CD4-positive, alpha-beta T cell (primary cell): ENCODE data around the gene ISCA2. TPM values are rescaled to one million over a fixed set of nuclear protein-coding genes. Genes with fewer than 3 reads are reported as not detected.

Source experiments
- ATAC-seq: fragments of 200-7000 bp; cut with Tn5 transposase; one replicate; pipeline ENCODE4 v1.10.0; 2022; ENCODE audit warnings: mild to moderate bottlenecking; ENCODE audit not compliant: poor library complexity
- CTCF ChIA-PET: fragments of 350-600 bp; sonication (Branson Sonifier 250); formaldehyde crosslinking; loops from one replicate; lab custom pipeline; 2021; ENCODE audit warnings: antibody characterized with exemption, inconsistent platforms; lab: Charles Lee
- POLR2A ChIA-PET: fragments of 350-600 bp; sonication (Branson Sonifier 250); formaldehyde crosslinking; loops from one replicate; lab custom pipeline; 2021; ENCODE audit warnings: antibody characterized with exemption, inconsistent platforms; lab: Charles Lee
- DNase-seq, 14 experiments: peaks; one replicate each; pipeline ENCODE4 v3.0.0-alpha.2; 2013 to 2020; ENCODE audit warnings: mixed read lengths in 2 of 14
- H3K27ac ChIP-seq, 2 donors: one replicate each; pipeline versions ENCODE4 v1.5.1 to v1.7.0; 2013; ENCODE audit warnings: low read length in 2 of 2, low read depth in 1 of 2, mild to moderate bottlenecking in 1 of 2
- H3K27me3 ChIP-seq, 2 experiments: 1 replicate in 1 of 2; 2 replicates in 1 of 2; pipeline versions ENCODE4 v1.6.1 to v1.7.0; 2013; ENCODE audit warnings: low read length in 2 of 2, control low read depth in 1 of 2, mild to moderate bottlenecking in 1 of 2, moderate library complexity in 1 of 2; ENCODE audit not compliant: insufficient read depth in 2 of 2, control insufficient read depth in 1 of 2
- H3K36me3 ChIP-seq: one replicate; pipeline ENCODE4 v1.6.1; 2013; ENCODE audit warnings: low read length, control low read depth; ENCODE audit not compliant: insufficient read depth
- H3K4me1 ChIP-seq: one replicate; pipeline ENCODE4 v1.6.1; 2013; ENCODE audit warnings: low read length, control low read depth; ENCODE audit not compliant: insufficient read depth
- H3K4me3 ChIP-seq: one replicate; pipeline ENCODE4 v1.5.1; 2013; ENCODE audit warnings: mild to moderate bottlenecking, low read length, moderate library complexity
- H3K9me3 ChIP-seq, 2 experiments: 1 replicate in 1 of 2; 2 replicates in 1 of 2; pipeline versions ENCODE4 v1.6.1 to v1.7.0; 2013; ENCODE audit warnings: low read length in 2 of 2, mild to moderate bottlenecking in 2 of 2, control low read depth in 1 of 2, moderate library complexity in 1 of 2; ENCODE audit not compliant: control insufficient read depth in 1 of 2, insufficient read depth in 1 of 2
- H3K27ac Mint-ChIP-seq: one replicate; pipeline ENCODE4 v1.8.0; 2020; ENCODE audit warnings: mixed read lengths
- H3K27me3 Mint-ChIP-seq: one replicate; pipeline ENCODE4 v1.8.0; 2021; ENCODE audit warnings: mixed read lengths
- H3K36me3 Mint-ChIP-seq: one replicate; pipeline ENCODE4 v1.8.0; 2021; ENCODE audit warnings: low read depth, mixed read lengths
- H3K4me1 Mint-ChIP-seq: one replicate; pipeline ENCODE4 v1.8.0; 2021; ENCODE audit warnings: low read depth, mixed read lengths
- H3K4me3 Mint-ChIP-seq: one replicate; pipeline ENCODE4 v1.8.0; 2020; ENCODE audit warnings: mild to moderate bottlenecking, mixed read lengths
- H3K9me3 Mint-ChIP-seq: one replicate; pipeline ENCODE4 v1.8.0; 2020; ENCODE audit warnings: mixed read lengths
- CTCF ChIP-seq: fragments of 200-600 bp; IDR thresholded peaks from one replicate; pipeline ENCODE4 v1.8.0; 2022; ENCODE audit warnings: antibody characterized with exemption, mild to moderate bottlenecking
- intact Hi-C, 2 experiments: fragments of 100-400 bp; cut with DNase I in 1 of 2; cut with micrococcal nuclease in 1 of 2; formaldehyde crosslinking; loops; one replicate each; pipeline versions ENCODE4 v1.15.1 to v1.9.0; 2023 to 2025; cut with DNase I, micrococcal nuclease
- total RNA-seq, 174 experiments: library from RNA in 2 of 174; stranded (reverse) in 2 of 174; gene quantifications; one replicate each; pipeline ENCODE4 v1.2.3 and lab custom pipeline; 2021 to 2026

Gene ISCA2
- total RNA-seq, 2 experiments from 2014 or later = 22.5 to 23.7 TPM

GRCh38 chr14:74456684-74457564 lies 36.6 kb upstream of the ISCA2 start:
- H3K36me3 ChIP-seq = no peaks in the 10 kb centered on the region
- no peak for TF ChIP-seq CTCF
- ChIA-PET POLR2A (no interaction called here), CTCF (no interaction called here)
- peaks cover 28% of the 10 kb centered on the region for H3K27me3 Mint-ChIP-seq
- H3K4me1 ChIP-seq = no peaks in the 10 kb centered on the region
- no peak overlapping the region for H3K27ac Mint-ChIP-seq
- no peaks in the 10 kb centered on the region for H3K4me1 Mint-ChIP-seq
- no peaks in the 10 kb centered on the region for H3K27me3 ChIP-seq
- H3K36me3 Mint-ChIP-seq = no peaks in the 10 kb centered on the region
- no peaks in the 10 kb centered on the region for H3K9me3 ChIP-seq
- intact Hi-C loops = no loop called here
- H3K4me3 ChIP-seq = no peak overlapping the region
- no peak overlapping the region for H3K4me3 Mint-ChIP-seq
- ATAC-seq (no peak), DNase-seq (no peak)
- peaks cover 3% of the 10 kb centered on the region for H3K9me3 Mint-ChIP-seq
- no peak overlapping the region for H3K27ac ChIP-seq

- H3K9me3 ChIP-seq = no peaks in the 10 kb centered on the region
- ChIA-PET CTCF (no interaction called here), POLR2A (no interaction called here)
- Mint-ChIP-seq H3K9me3 (peaks cover under 1% of the 10 kb centered on the region), H3K4me1 (no peaks in the 10 kb centered on the region), H3K27ac (no peak overlapping the region), H3K27me3 (peaks cover 22% of the 10 kb centered on the region), H3K4me3 (no peak overlapping the region), H3K36me3 (no peaks in the 10 kb centered on the region)
- no peak for TF ChIP-seq CTCF
- H3K27ac ChIP-seq = no peak overlapping the region
- no peak overlapping the region for H3K4me3 ChIP-seq
- DNase-seq (no peak), ATAC-seq (no peak)
- no peaks in the 10 kb centered on the region for H3K27me3 ChIP-seq
- intact Hi-C loops = no loop called here
- H3K36me3 ChIP-seq = no peaks in the 10 kb centered on the region
- no peaks in the 10 kb centered on the region for H3K4me1 ChIP-seq
Observed at GRCh38 chr14:74457565-74457895, 36.0 kb upstream of the ISCA2 start.

- no peak overlapping the region for H3K4me3 ChIP-seq
- H3K9me3 ChIP-seq = no peaks in the 10 kb centered on the region
- Mint-ChIP-seq H3K4me1 (no peaks in the 10 kb centered on the region), H3K36me3 (no peaks in the 10 kb centered on the region), H3K9me3 (no peaks in the 10 kb centered on the region), H3K27me3 (peaks cover 25% of the 10 kb centered on the region), H3K27ac (no peak overlapping the region), H3K4me3 (no peak overlapping the region)
- no peak for TF ChIP-seq CTCF
- CTCF ChIA-PET = interaction anchor here (2.0 kb wide), 1 partner anchor 8 kb away, joined by 7 read pairs; no protein-coding TSS in a partner anchor
- no peaks in the 10 kb centered on the region for H3K4me1 ChIP-seq
- H3K36me3 ChIP-seq = no peaks in the 10 kb centered on the region
- DNase-seq = peak in 9 of 14 experiments; percentile 2 to 31 (median 8)
- H3K27me3 ChIP-seq = no peaks in the 10 kb centered on the region
- ATAC-seq = no peak
- intact Hi-C loops = no loop called here
- POLR2A ChIA-PET = no interaction called here
- H3K27ac ChIP-seq = no peak overlapping the region
Observed at GRCh38 chr14:74459289-74459946, 34.1 kb upstream of the ISCA2 start.
